HEK293 (cell line): ENCODE data around the gene ZNF555.

Experiments
- CTCF ChIA-PET: fragments of 350-600 bp; formaldehyde crosslinking; extraction: SDS; loops from one replicate; lab custom pipeline; 2021; ENCODE audit warnings: antibody characterized with exemption; lab: Yijun Ruan, JAX
- POLR2A ChIA-PET: fragments of 300-600 bp; formaldehyde crosslinking; extraction: SDS; loops from one replicate; lab custom pipeline; 2020; ENCODE audit warnings: antibody characterized with exemption, inconsistent platforms; lab: Yijun Ruan, JAX
- H3K27ac ChIP-seq: fragments of 200-500 bp; sonication (Bioruptor generic); 2 replicates; pipeline ENCODE4 v1.5.1; 2014; ENCODE audit warnings: low read depth, low read length, control low read depth, inconsistent platforms; ENCODE audit errors: extremely low read depth
- H3K36me3 ChIP-seq, 2 experiments: fragments of 200-500 bp in 1 of 2; sonication (Bioruptor generic) in 1 of 2; 1 replicate in 1 of 2; 2 replicates in 1 of 2; pipeline ENCODE4 v1.5.1; 2014 to 2017; ENCODE audit warnings: inconsistent platforms in 2 of 2, low read length in 2 of 2; ENCODE audit not compliant: control insufficient read depth in 2 of 2, insufficient read depth in 1 of 2
- H3K4me1 ChIP-seq: fragments of 200-500 bp; sonication (Bioruptor generic); 2 replicates; pipeline ENCODE4 v1.5.1; 2014; ENCODE audit warnings: mild to moderate bottlenecking, low read length, inconsistent platforms; ENCODE audit not compliant: control insufficient read depth, insufficient read depth
- H3K4me3 ChIP-seq: 2 replicates; pipeline ENCODE4 v1.5.1; 2011; ENCODE audit warnings: low read depth, mild to moderate bottlenecking, control low read depth, low read length, moderate library complexity
- H3K9me3 ChIP-seq: fragments of 200-500 bp; sonication (Bioruptor generic); 2 replicates; pipeline ENCODE4 v1.5.1; 2014; ENCODE audit warnings: low read depth, low read length, inconsistent platforms; ENCODE audit not compliant: control insufficient read depth, insufficient read depth
- GLIS1 ChIP-seq: fragments of 450-650 bp; formaldehyde crosslinking; IDR thresholded peaks from 2 replicates; pipeline ENCODE4 v1.5.1; 2016; ENCODE audit warnings: missing biosample characterization, missing genetic modification characterization
- KLF1 ChIP-seq: fragments of 450-650 bp; formaldehyde crosslinking; IDR thresholded peaks from 2 replicates; pipeline ENCODE4 v1.5.1; 2016; ENCODE audit warnings: missing biosample characterization, missing genetic modification characterization
- KLF8 ChIP-seq: fragments of 450-650 bp; formaldehyde crosslinking; IDR thresholded peaks from 2 replicates; pipeline ENCODE4 v1.5.1; 2016; ENCODE audit warnings: missing biosample characterization, missing genetic modification characterization
- SCRT2 ChIP-seq: fragments of 450-650 bp; formaldehyde crosslinking; IDR thresholded peaks from 2 replicates; pipeline ENCODE4 v1.5.1; 2016; ENCODE audit warnings: missing biosample characterization, missing genetic modification characterization
- SETDB1 ChIP-seq: IDR thresholded peaks from one replicate; pipeline ENCODE4 v1.6.1; 2017; ENCODE audit warnings: mild to moderate bottlenecking, low read length, moderate library complexity, mixed read lengths; ENCODE audit not compliant: insufficient read length
- ZIC2 ChIP-seq: fragments of 450-650 bp; formaldehyde crosslinking; IDR thresholded peaks from 2 replicates; pipeline ENCODE4 v1.5.1; 2016; ENCODE audit warnings: missing biosample characterization, missing genetic modification characterization
- ZNF140 ChIP-seq: fragments of 450-650 bp; formaldehyde crosslinking; IDR thresholded peaks from 2 replicates; pipeline ENCODE4 v1.5.1; 2016; ENCODE audit warnings: missing biosample characterization, missing genetic modification characterization
- ZNF221 ChIP-seq: fragments of 450-650 bp; formaldehyde crosslinking; IDR thresholded peaks from 2 replicates; pipeline ENCODE4 v1.5.1; 2017; ENCODE audit warnings: missing biosample characterization, missing genetic modification characterization, borderline replicate concordance
- ZNF223 ChIP-seq: fragments of 450-650 bp; formaldehyde crosslinking; IDR thresholded peaks from 2 replicates; pipeline ENCODE4 v1.5.1; 2016; ENCODE audit warnings: missing biosample characterization, missing genetic modification characterization
- ZNF335 ChIP-seq: fragments of 450-650 bp; formaldehyde crosslinking; conservative IDR thresholded peaks from 2 replicates; pipeline ENCODE4 v1.5.1; 2016; ENCODE audit warnings: missing biosample characterization, missing genetic modification characterization
- ZNF366 ChIP-seq: fragments of 450-650 bp; formaldehyde crosslinking; conservative IDR thresholded peaks from 2 replicates; pipeline ENCODE4 v1.5.1; 2016; ENCODE audit warnings: missing biosample characterization, missing genetic modification characterization
- ZNF394 ChIP-seq: fragments of 450-650 bp; formaldehyde crosslinking; IDR thresholded peaks from 2 replicates; pipeline ENCODE4 v1.5.1; 2016; ENCODE audit warnings: missing biosample characterization, missing genetic modification characterization, mild to moderate bottlenecking, moderate library complexity, borderline replicate concordance
- ZNF404 ChIP-seq: fragments of 450-650 bp; formaldehyde crosslinking; IDR thresholded peaks from 2 replicates; pipeline ENCODE4 v1.5.1; 2017; ENCODE audit warnings: missing biosample characterization, missing genetic modification characterization
- ZNF521 ChIP-seq: fragments of 450-650 bp; formaldehyde crosslinking; IDR thresholded peaks from 2 replicates; pipeline ENCODE4 v1.5.1; 2017; ENCODE audit warnings: missing biosample characterization, mild to moderate bottlenecking, missing genetic modification characterization
- ZNF626 ChIP-seq: fragments of 450-650 bp; sonication (Bioruptor Pico); formaldehyde crosslinking; IDR thresholded peaks from 2 replicates; pipeline ENCODE4 v1.5.1; 2018; ENCODE audit warnings: missing biosample characterization, missing genetic modification characterization, inconsistent platforms
- ZNF701 ChIP-seq: fragments of 450-650 bp; formaldehyde crosslinking; IDR thresholded peaks from 2 replicates; pipeline ENCODE4 v1.5.1; 2016; ENCODE audit warnings: missing biosample characterization, missing genetic modification characterization
- ZNF837 ChIP-seq: fragments of 450-650 bp; formaldehyde crosslinking; IDR thresholded peaks from 2 replicates; pipeline ENCODE4 v1.5.1; 2016; ENCODE audit warnings: missing biosample characterization, missing genetic modification characterization
- ZNF843 ChIP-seq: fragments of 450-650 bp; formaldehyde crosslinking; IDR thresholded peaks from 2 replicates; pipeline ENCODE4 v1.5.1; 2016; ENCODE audit warnings: missing biosample characterization, missing genetic modification characterization
- TF ChIP-seq, protein P1 (sequence below): fragments of 450-650 bp; formaldehyde crosslinking; IDR thresholded peaks from 2 replicates; pipeline ENCODE4 v1.5.1; 2016; ENCODE audit warnings: missing biosample characterization, missing genetic modification characterization, borderline replicate concordance
- TF ChIP-seq, protein P2 (sequence below): fragments of 450-650 bp; formaldehyde crosslinking; IDR thresholded peaks from 2 replicates; pipeline ENCODE4; 2016; ENCODE audit warnings: missing biosample characterization, missing genetic modification characterization
- TF ChIP-seq, protein P3 (sequence below): IDR thresholded peaks from 2 replicates; pipeline ENCODE4 v1.6.1; 2011; ENCODE audit warnings: mild to moderate bottlenecking, low read depth, low read length, borderline replicate concordance
- TF ChIP-seq, protein P4 (sequence below): fragments of 450-650 bp; formaldehyde crosslinking; IDR thresholded peaks from 2 replicates; pipeline ENCODE4 v1.5.1; 2016; ENCODE audit warnings: missing biosample characterization, missing genetic modification characterization, low read depth

The ZNF555 gene

DNA sequence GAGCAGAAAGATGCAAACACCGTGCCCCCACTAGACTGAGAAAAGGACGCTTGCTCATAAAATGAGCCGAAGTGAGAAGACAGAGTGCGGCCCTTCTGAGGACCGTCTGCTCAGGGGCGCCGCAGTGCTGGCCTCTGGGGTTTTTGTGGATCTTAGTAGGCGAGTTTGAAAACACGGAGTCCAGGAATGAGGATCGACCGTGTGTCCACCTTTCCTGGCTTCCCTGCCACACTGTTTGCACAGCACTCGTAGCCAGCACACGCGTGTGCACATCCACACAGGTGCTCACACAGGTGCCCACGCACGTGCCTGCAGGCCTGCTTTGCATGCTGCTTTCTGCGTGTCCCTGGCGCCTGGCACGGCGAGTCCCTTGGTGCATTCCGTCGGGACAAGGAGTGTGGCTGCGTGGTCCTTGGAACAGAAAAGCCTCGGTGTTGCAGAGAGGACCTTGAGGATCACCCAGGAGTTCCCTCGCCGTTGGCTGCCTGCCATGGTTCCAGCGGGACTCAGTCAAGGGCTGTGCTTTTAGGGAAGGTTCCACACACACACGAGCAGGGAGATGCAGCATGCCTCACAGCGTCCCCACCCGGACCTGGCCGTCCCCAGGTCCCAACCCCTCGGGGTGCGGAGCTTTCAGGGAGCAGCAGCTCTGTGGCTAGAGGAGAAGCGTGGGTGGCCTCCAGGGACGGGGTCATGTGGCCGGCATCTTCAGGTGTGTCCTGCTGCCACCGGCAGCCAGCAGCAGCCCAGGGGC lies 31.7 kb upstream of the ZNF555 start:
- ChIA-PET POLR2A (interaction anchor here (0.5 to 1.1 kb wide), 2 partner anchors 140 to 395 kb away, joined by 4 to 7 read pairs; no protein-coding TSS in a partner anchor), CTCF (no interaction called here)
- TF ChIP-seq, protein P1, sequence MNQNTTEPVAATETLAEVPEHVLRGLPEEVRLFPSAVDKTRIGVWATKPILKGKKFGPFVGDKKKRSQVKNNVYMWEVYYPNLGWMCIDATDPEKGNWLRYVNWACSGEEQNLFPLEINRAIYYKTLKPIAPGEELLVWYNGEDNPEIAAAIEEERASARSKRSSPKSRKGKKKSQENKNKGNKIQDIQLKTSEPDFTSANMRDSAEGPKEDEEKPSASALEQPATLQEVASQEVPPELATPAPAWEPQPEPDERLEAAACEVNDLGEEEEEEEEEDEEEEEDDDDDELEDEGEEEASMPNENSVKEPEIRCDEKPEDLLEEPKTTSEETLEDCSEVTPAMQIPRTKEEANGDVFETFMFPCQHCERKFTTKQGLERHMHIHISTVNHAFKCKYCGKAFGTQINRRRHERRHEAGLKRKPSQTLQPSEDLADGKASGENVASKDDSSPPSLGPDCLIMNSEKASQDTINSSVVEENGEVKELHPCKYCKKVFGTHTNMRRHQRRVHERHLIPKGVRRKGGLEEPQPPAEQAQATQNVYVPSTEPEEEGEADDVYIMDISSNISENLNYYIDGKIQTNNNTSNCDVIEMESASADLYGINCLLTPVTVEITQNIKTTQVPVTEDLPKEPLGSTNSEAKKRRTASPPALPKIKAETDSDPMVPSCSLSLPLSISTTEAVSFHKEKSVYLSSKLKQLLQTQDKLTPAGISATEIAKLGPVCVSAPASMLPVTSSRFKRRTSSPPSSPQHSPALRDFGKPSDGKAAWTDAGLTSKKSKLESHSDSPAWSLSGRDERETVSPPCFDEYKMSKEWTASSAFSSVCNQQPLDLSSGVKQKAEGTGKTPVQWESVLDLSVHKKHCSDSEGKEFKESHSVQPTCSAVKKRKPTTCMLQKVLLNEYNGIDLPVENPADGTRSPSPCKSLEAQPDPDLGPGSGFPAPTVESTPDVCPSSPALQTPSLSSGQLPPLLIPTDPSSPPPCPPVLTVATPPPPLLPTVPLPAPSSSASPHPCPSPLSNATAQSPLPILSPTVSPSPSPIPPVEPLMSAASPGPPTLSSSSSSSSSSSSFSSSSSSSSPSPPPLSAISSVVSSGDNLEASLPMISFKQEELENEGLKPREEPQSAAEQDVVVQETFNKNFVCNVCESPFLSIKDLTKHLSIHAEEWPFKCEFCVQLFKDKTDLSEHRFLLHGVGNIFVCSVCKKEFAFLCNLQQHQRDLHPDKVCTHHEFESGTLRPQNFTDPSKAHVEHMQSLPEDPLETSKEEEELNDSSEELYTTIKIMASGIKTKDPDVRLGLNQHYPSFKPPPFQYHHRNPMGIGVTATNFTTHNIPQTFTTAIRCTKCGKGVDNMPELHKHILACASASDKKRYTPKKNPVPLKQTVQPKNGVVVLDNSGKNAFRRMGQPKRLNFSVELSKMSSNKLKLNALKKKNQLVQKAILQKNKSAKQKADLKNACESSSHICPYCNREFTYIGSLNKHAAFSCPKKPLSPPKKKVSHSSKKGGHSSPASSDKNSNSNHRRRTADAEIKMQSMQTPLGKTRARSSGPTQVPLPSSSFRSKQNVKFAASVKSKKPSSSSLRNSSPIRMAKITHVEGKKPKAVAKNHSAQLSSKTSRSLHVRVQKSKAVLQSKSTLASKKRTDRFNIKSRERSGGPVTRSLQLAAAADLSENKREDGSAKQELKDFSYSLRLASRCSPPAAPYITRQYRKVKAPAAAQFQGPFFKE (tag by site-specific recombination), result no peak
- peak; percentile 25; the same call in 1 of the 2 replicates for TF ChIP-seq KLF8
- TF ChIP-seq ZNF837 (tag by site-specific recombination), result no peak
- 0 out of 2 replicates have a peak, but pooled peaks have one; percentile 19 for TF ChIP-seq SCRT2
- TF ChIP-seq, all 188 proteins: peak for 2
- Histone ChIP-seq H3K4me1 (no peaks in the 10 kb centered on the region), H3K27ac (no peak overlapping the region), H3K4me3 (no peak overlapping the region), H3K9me3 (no peaks in the 10 kb centered on the region), H3K36me3 (peaks cover 0 to 97% of the 10 kb centered on the region in 2 experiments; a peak in 1 of 3 replicates)

DNA sequence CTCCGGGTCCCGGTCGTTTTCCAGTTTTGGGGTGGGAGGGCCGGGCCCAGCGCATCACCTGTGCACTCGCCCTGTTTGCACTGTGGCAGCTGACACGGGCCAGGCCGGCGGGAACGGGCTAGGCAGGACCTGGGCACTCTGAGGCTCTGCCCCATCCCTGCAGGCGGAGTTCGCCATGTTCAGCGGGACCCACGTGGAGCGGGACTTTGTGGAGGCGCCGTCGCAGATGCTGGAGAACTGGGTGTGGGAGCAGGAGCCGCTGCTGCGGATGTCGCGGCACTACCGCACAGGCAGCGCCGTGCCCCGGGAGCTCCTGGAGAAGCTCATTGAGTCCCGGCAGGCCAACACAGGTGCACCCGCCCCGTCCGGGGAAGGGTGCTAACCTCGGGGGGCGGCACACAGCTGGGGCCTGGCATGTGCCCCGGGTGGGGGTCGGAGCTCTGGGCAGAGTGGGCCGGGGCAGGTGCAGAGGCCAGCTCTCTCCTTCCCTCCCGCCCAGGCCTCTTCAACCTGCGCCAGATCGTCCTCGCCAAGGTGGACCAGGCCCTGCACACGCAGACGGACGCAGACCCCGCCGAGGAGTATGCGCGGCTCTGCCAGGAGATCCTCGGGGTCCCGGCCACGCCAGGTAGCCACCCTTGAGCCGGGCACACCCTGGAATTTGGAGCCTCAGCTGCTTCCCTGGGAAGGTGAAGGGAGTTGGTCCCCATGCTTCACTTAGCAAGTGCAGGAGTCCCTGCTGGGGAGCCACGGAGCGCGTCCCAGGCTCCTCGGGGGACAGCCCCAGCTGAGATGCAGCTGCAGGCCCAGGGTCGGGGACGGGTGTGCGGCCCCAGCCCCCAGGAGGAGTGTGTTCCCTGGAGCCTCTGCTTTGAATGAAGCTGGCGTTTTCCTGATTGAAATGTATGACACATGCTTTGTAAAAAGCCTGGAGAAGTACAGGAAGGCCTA lies 30.9 kb upstream of the ZNF555 start:
- ChIA-PET CTCF (no interaction called here), POLR2A (interaction anchor here (0.5 to 1.6 kb wide), 3 partner anchors 25 to 396 kb away, joined by 4 to 7 read pairs (median 5); partner anchors contain the start of gene THOP1)
- no peak overlapping the region for H3K27ac ChIP-seq
- no peaks in the 10 kb centered on the region for H3K4me1 ChIP-seq
- H3K4me3 ChIP-seq, result no peak overlapping the region
- peaks cover 0 to 89% of the 10 kb centered on the region in 2 experiments; a peak in 1 of 3 replicates for H3K36me3 ChIP-seq
- H3K9me3 ChIP-seq, result no peaks in the 10 kb centered on the region
- no peak for TF ChIP-seq ZNF626 (tag by site-specific recombination)
- no peak for TF ChIP-seq ZNF394
- TF ChIP-seq ZNF223 (tag by site-specific recombination), result no peak
- TF ChIP-seq ZNF366 (tag by site-specific recombination), result no peak
- TF ChIP-seq ZNF843 (tag by site-specific recombination), result no peak
- peak; percentile 62 for TF ChIP-seq GLIS1
- TF ChIP-seq, protein P2, sequence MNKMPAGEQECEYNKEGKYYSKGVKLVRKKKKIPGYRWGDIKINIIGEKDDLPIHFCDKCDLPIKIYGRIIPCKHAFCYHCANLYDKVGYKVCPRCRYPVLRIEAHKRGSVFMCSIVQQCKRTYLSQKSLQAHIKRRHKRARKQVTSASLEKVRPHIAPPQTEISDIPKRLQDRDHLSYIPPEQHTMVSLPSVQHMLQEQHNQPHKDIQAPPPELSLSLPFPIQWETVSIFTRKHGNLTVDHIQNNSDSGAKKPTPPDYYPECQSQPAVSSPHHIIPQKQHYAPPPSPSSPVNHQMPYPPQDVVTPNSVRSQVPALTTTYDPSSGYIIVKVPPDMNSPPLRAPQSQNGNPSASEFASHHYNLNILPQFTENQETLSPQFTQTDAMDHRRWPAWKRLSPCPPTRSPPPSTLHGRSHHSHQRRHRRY, result no peak
- TF ChIP-seq, protein P3, sequence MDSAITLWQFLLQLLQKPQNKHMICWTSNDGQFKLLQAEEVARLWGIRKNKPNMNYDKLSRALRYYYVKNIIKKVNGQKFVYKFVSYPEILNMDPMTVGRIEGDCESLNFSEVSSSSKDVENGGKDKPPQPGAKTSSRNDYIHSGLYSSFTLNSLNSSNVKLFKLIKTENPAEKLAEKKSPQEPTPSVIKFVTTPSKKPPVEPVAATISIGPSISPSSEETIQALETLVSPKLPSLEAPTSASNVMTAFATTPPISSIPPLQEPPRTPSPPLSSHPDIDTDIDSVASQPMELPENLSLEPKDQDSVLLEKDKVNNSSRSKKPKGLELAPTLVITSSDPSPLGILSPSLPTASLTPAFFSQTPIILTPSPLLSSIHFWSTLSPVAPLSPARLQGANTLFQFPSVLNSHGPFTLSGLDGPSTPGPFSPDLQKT, result no peak
- no peak for TF ChIP-seq ZNF404 (tag by site-specific recombination)
- no peak for TF ChIP-seq KLF1 (tag by site-specific recombination)
- no peak for TF ChIP-seq ZNF140 (tag by site-specific recombination)
- no peak for TF ChIP-seq ZNF221 (tag by site-specific recombination)
- no peak for TF ChIP-seq ZNF521
- TF ChIP-seq ZIC2 (tag by site-specific recombination), result peak; percentile 42; the same call in 1 of the 2 replicates
- TF ChIP-seq ZNF701, result no peak
- TF ChIP-seq ZNF335 (tag by site-specific recombination), result no peak
- no peak for TF ChIP-seq SETDB1
- TF ChIP-seq, protein P4, sequence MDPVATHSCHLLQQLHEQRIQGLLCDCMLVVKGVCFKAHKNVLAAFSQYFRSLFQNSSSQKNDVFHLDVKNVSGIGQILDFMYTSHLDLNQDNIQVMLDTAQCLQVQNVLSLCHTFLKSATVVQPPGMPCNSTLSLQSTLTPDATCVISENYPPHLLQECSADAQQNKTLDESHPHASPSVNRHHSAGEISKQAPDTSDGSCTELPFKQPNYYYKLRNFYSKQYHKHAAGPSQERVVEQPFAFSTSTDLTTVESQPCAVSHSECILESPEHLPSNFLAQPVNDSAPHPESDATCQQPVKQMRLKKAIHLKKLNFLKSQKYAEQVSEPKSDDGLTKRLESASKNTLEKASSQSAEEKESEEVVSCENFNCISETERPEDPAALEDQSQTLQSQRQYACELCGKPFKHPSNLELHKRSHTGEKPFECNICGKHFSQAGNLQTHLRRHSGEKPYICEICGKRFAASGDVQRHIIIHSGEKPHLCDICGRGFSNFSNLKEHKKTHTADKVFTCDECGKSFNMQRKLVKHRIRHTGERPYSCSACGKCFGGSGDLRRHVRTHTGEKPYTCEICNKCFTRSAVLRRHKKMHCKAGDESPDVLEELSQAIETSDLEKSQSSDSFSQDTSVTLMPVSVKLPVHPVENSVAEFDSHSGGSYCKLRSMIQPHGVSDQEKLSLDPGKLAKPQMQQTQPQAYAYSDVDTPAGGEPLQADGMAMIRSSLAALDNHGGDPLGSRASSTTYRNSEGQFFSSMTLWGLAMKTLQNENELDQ (tag by site-specific recombination), result no peak
